ENCODE results near the gene SYNPO. TPM values are rescaled to one million over a fixed set of nuclear protein-coding genes. Genes with fewer than 3 reads are reported as not detected.

SYNPO gene
- total RNA-seq, 1 donor from 2014 or later: 715 TPM

DNA sequence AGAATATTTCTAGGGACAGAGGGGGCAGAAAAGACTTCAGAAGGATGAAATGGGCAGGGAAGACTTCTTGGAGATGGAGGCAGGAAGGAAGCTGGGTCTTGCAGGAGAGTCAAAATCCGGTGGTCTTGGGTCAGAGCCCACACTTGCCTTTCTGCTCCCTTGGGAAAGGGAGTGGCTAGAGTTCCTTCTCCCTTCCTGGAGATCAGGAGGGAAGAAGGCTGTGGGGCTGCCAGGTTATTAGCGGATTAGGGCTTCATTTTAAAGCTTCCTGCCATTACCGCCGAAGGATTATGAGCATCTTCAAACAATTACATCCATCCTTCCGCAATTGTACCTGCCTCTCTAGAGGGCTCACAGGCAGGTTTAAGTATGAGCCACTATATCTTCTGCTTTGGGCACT is 19.2 kb upstream of the SYNPO start:
- Histone ChIP-seq H3K4me1 (peaks cover 96% of the 10 kb centered on the region), H3K27ac (replicated peaks) (peak overlapping the region; percentile 99)
- DNase-seq: no peak

DNA sequence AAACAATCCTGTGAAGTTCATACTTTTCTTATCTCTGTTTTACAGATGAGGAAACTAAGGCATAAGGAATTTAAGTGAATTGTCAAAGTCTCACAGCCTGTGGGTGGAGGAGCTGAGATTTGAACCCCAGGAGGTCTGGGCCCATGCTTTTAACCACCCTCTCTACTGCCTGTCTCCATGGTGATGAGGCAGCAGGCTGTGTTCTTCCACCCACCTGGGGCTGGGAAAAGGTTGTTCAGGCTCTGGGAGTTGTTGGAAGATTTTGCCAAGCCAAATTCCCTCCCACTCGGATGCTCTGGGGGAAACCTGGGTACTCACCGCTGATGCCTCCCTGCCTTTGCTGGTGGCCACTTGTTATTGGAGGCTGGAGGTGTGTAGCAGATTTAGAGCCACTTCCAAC is 18.3 kb upstream of the SYNPO start:
- DNase-seq: no peak
- no peaks in the 10 kb centered on the region for H3K27me3 ChIP-seq (ENCODE audit: low read depth)
- TF ChIP-seq, protein P1, sequence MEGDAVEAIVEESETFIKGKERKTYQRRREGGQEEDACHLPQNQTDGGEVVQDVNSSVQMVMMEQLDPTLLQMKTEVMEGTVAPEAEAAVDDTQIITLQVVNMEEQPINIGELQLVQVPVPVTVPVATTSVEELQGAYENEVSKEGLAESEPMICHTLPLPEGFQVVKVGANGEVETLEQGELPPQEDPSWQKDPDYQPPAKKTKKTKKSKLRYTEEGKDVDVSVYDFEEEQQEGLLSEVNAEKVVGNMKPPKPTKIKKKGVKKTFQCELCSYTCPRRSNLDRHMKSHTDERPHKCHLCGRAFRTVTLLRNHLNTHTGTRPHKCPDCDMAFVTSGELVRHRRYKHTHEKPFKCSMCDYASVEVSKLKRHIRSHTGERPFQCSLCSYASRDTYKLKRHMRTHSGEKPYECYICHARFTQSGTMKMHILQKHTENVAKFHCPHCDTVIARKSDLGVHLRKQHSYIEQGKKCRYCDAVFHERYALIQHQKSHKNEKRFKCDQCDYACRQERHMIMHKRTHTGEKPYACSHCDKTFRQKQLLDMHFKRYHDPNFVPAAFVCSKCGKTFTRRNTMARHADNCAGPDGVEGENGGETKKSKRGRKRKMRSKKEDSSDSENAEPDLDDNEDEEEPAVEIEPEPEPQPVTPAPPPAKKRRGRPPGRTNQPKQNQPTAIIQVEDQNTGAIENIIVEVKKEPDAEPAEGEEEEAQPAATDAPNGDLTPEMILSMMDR (IDR thresholded peaks at IDR 0.05; ENCODE audit: borderline replicate concordance): no peak
- H3K9me3 ChIP-seq (replicated peaks): no peaks in the 10 kb centered on the region
- H3K4me3 ChIP-seq: no peak overlapping the region
- peak overlapping the region; percentile 99 for H3K27ac ChIP-seq (replicated peaks)
- peaks cover 96% of the 10 kb centered on the region for H3K4me1 ChIP-seq
- H3K36me3 ChIP-seq: no peaks in the 10 kb centered on the region
- intact Hi-C loops (cut with micrococcal nuclease): no loop called here

More for the DNA sequence above, 19.2 kb upstream of the SYNPO start:
- TF ChIP-seq, protein P1 (IDR thresholded peaks at IDR 0.05; ENCODE audit: borderline replicate concordance): no peak
- H3K36me3 ChIP-seq: no peaks in the 10 kb centered on the region
- no peaks in the 10 kb centered on the region for H3K9me3 ChIP-seq (replicated peaks)
- intact Hi-C loops (cut with micrococcal nuclease): no loop called here
- no peak overlapping the region for H3K4me3 ChIP-seq
- H3K27me3 ChIP-seq (ENCODE audit: low read depth): no peaks in the 10 kb centered on the region

DNA sequence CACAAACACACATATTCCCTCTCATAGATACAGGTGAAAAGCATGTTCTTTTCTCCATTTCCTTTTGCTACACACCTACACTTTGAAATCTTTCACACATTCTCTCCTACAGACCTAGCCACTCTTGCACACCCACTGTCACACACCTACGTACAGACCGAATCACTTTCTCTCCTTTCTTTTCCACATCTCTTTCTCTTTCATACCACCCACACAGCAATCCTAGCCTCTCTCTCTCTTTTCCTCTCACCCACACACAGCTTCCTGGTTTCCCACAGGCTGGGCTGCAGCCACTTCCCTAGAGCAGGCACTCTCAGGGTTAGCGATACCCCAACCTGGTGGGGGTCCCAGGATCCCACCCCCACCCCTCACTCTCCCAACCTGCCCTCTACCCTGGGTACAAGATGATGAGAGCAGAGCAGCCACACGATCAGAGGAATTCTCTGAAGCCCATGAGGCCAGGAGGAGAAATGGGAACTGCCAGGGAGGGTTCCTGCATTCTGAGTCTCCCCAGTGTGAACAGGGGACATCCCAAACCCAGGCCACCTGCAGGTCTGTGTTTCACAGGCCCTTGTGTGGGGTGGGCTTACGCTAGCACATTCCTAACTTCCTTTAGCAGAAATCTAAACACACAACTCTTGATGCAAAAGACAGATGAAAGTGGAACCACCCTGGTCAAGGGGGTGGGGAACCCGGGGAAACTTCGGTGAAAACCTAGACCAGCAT is 17.1 kb upstream of the SYNPO start:
- H3K4me1 ChIP-seq: peaks cover 94% of the 10 kb centered on the region
- H3K27ac ChIP-seq (replicated peaks): peak overlapping the region; percentile 99
- TF ChIP-seq, protein P1 (IDR thresholded peaks at IDR 0.05; ENCODE audit: borderline replicate concordance): no peak
- DNase-seq: no peak
- intact Hi-C loops (cut with micrococcal nuclease): no loop called here
- H3K36me3 ChIP-seq: no peaks in the 10 kb centered on the region
- H3K9me3 ChIP-seq (replicated peaks): no peaks in the 10 kb centered on the region
- no peaks in the 10 kb centered on the region for H3K27me3 ChIP-seq (ENCODE audit: low read depth)
- no peak overlapping the region for H3K4me3 ChIP-seq

DNA sequence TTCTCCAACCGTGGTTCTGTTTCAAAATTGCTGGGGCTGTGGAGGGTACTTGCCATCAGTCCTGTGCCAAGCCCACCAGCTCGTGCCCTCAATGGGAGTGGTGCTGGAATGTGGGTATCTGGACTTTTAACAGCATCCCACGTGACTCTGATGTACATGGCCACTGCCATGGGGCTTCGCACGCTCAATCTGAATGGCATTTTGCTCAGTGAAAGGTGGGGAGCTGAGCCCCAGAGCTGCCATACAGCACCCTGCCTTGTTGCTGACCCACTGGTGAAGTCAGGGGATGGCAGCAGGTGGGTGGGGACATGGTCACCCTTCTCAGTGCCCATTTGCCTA is 16.6 kb upstream of the SYNPO start:
- Histone ChIP-seq H3K36me3 (no peaks in the 10 kb centered on the region), H3K27ac (replicated peaks) (peak overlapping the region; percentile 99), H3K4me1 (peaks cover 94% of the 10 kb centered on the region), H3K4me3 (peak overlapping the region; percentile 93), H3K27me3 (ENCODE audit: low read depth) (no peaks in the 10 kb centered on the region), H3K9me3 (replicated peaks) (no peaks in the 10 kb centered on the region)
- no peak for DNase-seq
- intact Hi-C loops (cut with micrococcal nuclease): no loop called here
- TF ChIP-seq, protein P1 (IDR thresholded peaks at IDR 0.05; ENCODE audit: borderline replicate concordance): no peak

DNA sequence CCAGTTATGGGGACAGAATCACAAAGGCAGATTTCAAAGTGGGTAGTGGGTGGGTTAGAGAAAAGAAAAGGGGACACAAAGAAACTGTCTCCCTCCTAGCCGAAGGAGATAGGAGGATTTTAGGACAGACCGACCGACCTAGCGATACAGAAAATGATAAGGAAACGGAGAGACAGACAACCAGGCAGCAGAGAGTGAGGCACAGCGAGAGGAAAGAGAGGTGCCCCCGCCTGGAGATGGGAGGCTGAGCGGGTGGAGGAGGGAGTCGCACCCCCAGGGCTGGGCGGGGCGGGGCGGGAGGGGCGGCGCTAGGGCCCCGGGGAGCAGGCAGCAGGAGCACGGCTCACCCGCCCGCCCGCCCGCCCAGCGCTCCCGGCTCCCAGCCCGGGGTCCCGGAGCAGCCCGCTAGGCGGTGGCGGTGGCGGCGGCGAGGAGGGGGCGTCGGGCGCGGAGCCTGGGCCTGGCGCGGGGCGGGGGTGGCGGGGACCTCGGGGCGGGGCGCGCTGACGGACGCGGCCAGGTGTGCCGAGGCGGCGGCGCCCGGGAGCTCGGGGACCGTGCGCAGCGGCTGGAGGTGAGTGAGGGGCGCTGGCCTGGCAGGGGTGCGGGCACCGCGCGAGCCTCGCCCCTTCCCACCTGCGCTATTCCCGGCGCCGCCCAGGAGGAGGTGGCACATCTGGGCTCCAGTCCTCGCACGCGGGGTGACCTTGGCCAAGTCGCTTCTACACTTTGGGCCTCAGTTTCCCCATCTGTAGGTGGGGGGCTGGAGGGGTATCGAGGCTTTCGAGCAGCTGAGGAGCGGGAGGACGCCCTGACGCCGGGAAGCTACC is 15.9 kb upstream of the SYNPO start:
- Histone ChIP-seq H3K36me3 (no peaks in the 10 kb centered on the region), H3K4me3 (peak overlapping the region; percentile 93), H3K9me3 (replicated peaks) (no peaks in the 10 kb centered on the region), H3K4me1 (peaks cover 94% of the 10 kb centered on the region), H3K27me3 (ENCODE audit: low read depth) (no peaks in the 10 kb centered on the region), H3K27ac (replicated peaks) (peak overlapping the region; percentile 99)
- TF ChIP-seq, protein P1 (IDR thresholded peaks at IDR 0.05; ENCODE audit: borderline replicate concordance): peak; percentile 27
- intact Hi-C loops (cut with micrococcal nuclease): no loop called here
- peak; percentile 60 for DNase-seq

Data from left ventricle myocardium inferior (tissue), 1 donor.